Liver (tissue), 9 donors: ENCODE data around the gene SCML2. TPM values are rescaled to one million over a fixed set of nuclear protein-coding genes. Genes with fewer than 3 reads are reported as not detected.

ENCODE experiments used
- DNase-seq: peaks from one replicate; pipeline ENCODE4 v3.0.0-alpha.2; 2017; ENCODE audit warnings: low spot score
- H3K27ac ChIP-seq, 2 donors: one replicate each; pipeline ENCODE4 v1.7.0; 2013; ENCODE audit warnings: inconsistent platforms in 2 of 2, low read length in 2 of 2, control low read depth in 1 of 2, low read depth in 1 of 2, mild to moderate bottlenecking in 1 of 2
- H3K27me3 ChIP-seq, 4 donors: one replicate each; pipeline versions ENCODE4 v1.6.1 to v1.7.0; 2013; ENCODE audit warnings: low read length in 3 of 4, inconsistent platforms in 1 of 4, mild to moderate bottlenecking in 1 of 4, moderate library complexity in 1 of 4; ENCODE audit not compliant: control insufficient read depth in 4 of 4, insufficient read depth in 4 of 4
- H3K36me3 ChIP-seq, 4 donors: one replicate each; pipeline versions ENCODE4 v1.6.1 to v1.7.0; 2013; ENCODE audit warnings: low read length in 3 of 4, mild to moderate bottlenecking in 3 of 4, low read depth in 1 of 4, moderate library complexity in 1 of 4; ENCODE audit not compliant: control insufficient read depth in 4 of 4, insufficient read depth in 3 of 4
- H3K4me1 ChIP-seq, 4 donors: one replicate each; pipeline versions ENCODE4 v1.6.1 to v1.7.0; 2013; ENCODE audit warnings: low read length in 3 of 4, mild to moderate bottlenecking in 3 of 4, moderate library complexity in 1 of 4; ENCODE audit not compliant: control insufficient read depth in 4 of 4, insufficient read depth in 4 of 4
- H3K4me3 ChIP-seq, 3 donors: one replicate each; pipeline versions ENCODE4 v1.6.1 to v1.7.0; 2013; ENCODE audit warnings: low read length in 3 of 3, control low read depth in 1 of 3, low read depth in 1 of 3, mild to moderate bottlenecking in 1 of 3
- H3K9ac ChIP-seq, 2 donors: one replicate each; pipeline ENCODE4 v1.7.0; 2013; ENCODE audit warnings: low read length in 2 of 2, mild to moderate bottlenecking in 2 of 2, moderate library complexity in 2 of 2, control low read depth in 1 of 2, low read depth in 1 of 2
- H3K9me3 ChIP-seq, 4 donors: one replicate each; pipeline versions ENCODE4 v1.6.1 to v1.7.0; 2013; ENCODE audit warnings: low read length in 3 of 4; ENCODE audit not compliant: control insufficient read depth in 4 of 4
- EGR1 ChIP-seq, 2 donors: IDR thresholded peaks; 2 replicates each; pipeline ENCODE4 v1.6.1; 2016 to 2018; ENCODE audit warnings: antibody characterized with exemption in 2 of 2, low read depth in 2 of 2
- FOXA1 ChIP-seq: IDR thresholded peaks from 2 replicates; pipeline ENCODE4 v1.6.1; 2016; ENCODE audit warnings: antibody characterized with exemption
- FOXA2 ChIP-seq: IDR thresholded peaks from 2 replicates; pipeline ENCODE4 v1.6.1; 2016; ENCODE audit warnings: antibody characterized with exemption
- GABPA ChIP-seq, 2 donors: IDR thresholded peaks in 1 of 2; conservative IDR thresholded peaks in 1 of 2; 2 replicates each; pipeline ENCODE4 v1.6.1; 2016; ENCODE audit warnings: antibody characterized with exemption in 2 of 2, mild to moderate bottlenecking in 1 of 2, moderate library complexity in 1 of 2
- HNF4A ChIP-seq, 2 donors: conservative IDR thresholded peaks; 2 replicates each; pipeline ENCODE4 v1.6.1; 2016; ENCODE audit warnings: antibody characterized with exemption in 2 of 2, mild to moderate bottlenecking in 2 of 2
- HNF4G ChIP-seq: IDR thresholded peaks from 2 replicates; pipeline ENCODE4 v1.6.1; 2016; ENCODE audit warnings: antibody characterized with exemption
- JUND ChIP-seq, 2 donors: IDR thresholded peaks; 2 replicates each; pipeline ENCODE4 v1.6.1; 2016; ENCODE audit warnings: antibody characterized with exemption in 2 of 2
- NR2F2 ChIP-seq: IDR thresholded peaks from 2 replicates; pipeline ENCODE4 v1.6.1; 2016; ENCODE audit warnings: antibody characterized with exemption
- RAD21 ChIP-seq, 2 donors: IDR thresholded peaks; 2 replicates each; pipeline ENCODE4 v1.6.1; 2016; ENCODE audit warnings: antibody characterized with exemption in 2 of 2, mild to moderate bottlenecking in 2 of 2
- RXRA ChIP-seq, 2 donors: IDR thresholded peaks; 2 replicates each; pipeline ENCODE4 v1.6.1; 2017 to 2018; ENCODE audit warnings: antibody characterized with exemption in 2 of 2, mild to moderate bottlenecking in 1 of 2
- SP1 ChIP-seq: IDR thresholded peaks from 2 replicates; pipeline ENCODE4 v1.6.1; 2018; ENCODE audit warnings: antibody characterized with exemption, mild to moderate bottlenecking
- TAF1 ChIP-seq: conservative IDR thresholded peaks from 2 replicates; pipeline ENCODE4 v1.6.1; 2016; ENCODE audit warnings: antibody characterized with exemption, mild to moderate bottlenecking
- YY1 ChIP-seq: IDR thresholded peaks from 2 replicates; pipeline ENCODE4 v1.6.1; 2016; ENCODE audit warnings: antibody characterized with exemption, mild to moderate bottlenecking
- WGBS: extraction: QIAGEN DNeasy Blood & Tissue Kit; methylation state at CpG from one replicate; pipeline ENCODE4 v1.1.7; 2013; 5-methylcytosine and 5-hydroxymethylcytosine counted together
- polyA plus RNA-seq, 2 donors: library from polyadenylated mRNA; stranded (reverse) in 1 of 2; unstranded in 1 of 2; fragments of 200-250 nt in 1 of 2; fragments of >200 nt in 1 of 2; fragmentation: Nextera tagmentation in 1 of 2; extraction: Ambion mirVana in 1 of 2; gene quantifications; one replicate each; pipeline versions ENCODE4 v1.2.1 to v1.2.3, GENCODE V29; 2013 to 2015
- total RNA-seq, 2 donors: library from RNA; depleted of rRNA; stranded (reverse); fragments of >200 nt; gene quantifications; one replicate each; pipeline ENCODE4 v1.2.3, GENCODE V29; 2014
- TF ChIP-seq, protein P1 (sequence below): IDR thresholded peaks from 2 replicates; pipeline ENCODE4 v1.6.1; 2016; ENCODE audit warnings: antibody characterized with exemption, mild to moderate bottlenecking
- TF ChIP-seq, protein P2 (sequence below): IDR thresholded peaks from 2 replicates; pipeline ENCODE4 v1.6.1; 2016; ENCODE audit warnings: antibody characterized with exemption
- TF ChIP-seq, protein P3 (sequence below): IDR thresholded peaks from 2 replicates; pipeline ENCODE4 v1.6.1; 2016; ENCODE audit warnings: antibody characterized with exemption
- TF ChIP-seq, protein P4 (sequence below): fragments of 150-350 bp; IDR thresholded peaks from 2 replicates; pipeline ENCODE4 v1.5.1; 2017; ENCODE audit warnings: improper control_type of control experiment, low read depth, low read length; ENCODE audit not compliant: missing input control
- TF ChIP-seq, protein P5 (sequence below): IDR thresholded peaks from 2 replicates; pipeline ENCODE4 v1.6.1; 2016; ENCODE audit warnings: antibody characterized with exemption
- donor health status: healthy.
- donor health status: healthy.
- donor health status: healthy.
- donor health status: healthy.
- donor health status: healthy.

SCML2 gene
- total and polyA plus RNA-seq, 4 donors, result 0.96 to 7.2 (median 1.1) TPM

DNA sequence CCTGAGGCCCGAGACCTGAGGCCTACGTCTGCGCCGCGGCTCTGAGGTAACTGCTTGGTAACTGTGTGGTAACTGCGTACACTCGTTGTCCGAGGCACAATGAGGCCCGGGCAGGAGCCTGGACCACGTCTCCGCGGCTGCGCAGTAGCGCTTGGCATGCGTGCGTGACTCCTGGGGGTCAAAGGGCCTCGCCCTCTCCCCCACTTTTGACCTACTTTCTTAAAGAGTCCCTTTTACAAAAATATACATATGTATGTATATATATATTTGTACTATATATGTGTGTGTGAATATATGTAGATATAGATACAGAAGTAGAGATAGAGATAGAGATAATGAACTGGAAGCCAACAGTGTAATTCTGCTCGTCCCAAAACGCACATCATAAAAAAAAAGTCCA, 133.7 kb downstream of the SCML2 start, which contains the start of gene BEND2:
TSS of gene BEND2 (minus strand) at position 101 of the 400 bp plus-strand sequence. CDS start 136 bp downstream, outside the sequence.
- Histone ChIP-seq H3K27ac (no peak within 1 kb of the TSS), H3K9me3 (no peaks in the 10 kb centered on the region), H3K4me3 (no peak within 1 kb of the TSS), H3K27me3 (no peaks in the 10 kb centered on the region), H3K9ac (no peak within 1 kb of the TSS), H3K4me1 (no peaks in the 10 kb centered on the region), H3K36me3 (no peaks in the 10 kb centered on the region)
- TF ChIP-seq HNF4A (conservative IDR thresholded peaks at IDR 0.05) (no peak), EGR1 (IDR thresholded peaks at IDR 0.05; ENCODE audit: low read depth in 2 of 2) (no peak), JUND (IDR thresholded peaks at IDR 0.05) (no peak), FOXA2 (no peak), NR2F2 (no peak), SP1 (no peak), RXRA (IDR thresholded peaks at IDR 0.05) (no peak), RAD21 (IDR thresholded peaks at IDR 0.05) (no peak), HNF4G (no peak), TAF1 (no peak), FOXA1 (no peak), GABPA (IDR thresholded peaks at IDR 0.05 in 1 of 2, conservative IDR thresholded peaks at IDR 0.05 in 1 of 2) (no peak), YY1 (no peak)
- TF ChIP-seq, protein P1, sequence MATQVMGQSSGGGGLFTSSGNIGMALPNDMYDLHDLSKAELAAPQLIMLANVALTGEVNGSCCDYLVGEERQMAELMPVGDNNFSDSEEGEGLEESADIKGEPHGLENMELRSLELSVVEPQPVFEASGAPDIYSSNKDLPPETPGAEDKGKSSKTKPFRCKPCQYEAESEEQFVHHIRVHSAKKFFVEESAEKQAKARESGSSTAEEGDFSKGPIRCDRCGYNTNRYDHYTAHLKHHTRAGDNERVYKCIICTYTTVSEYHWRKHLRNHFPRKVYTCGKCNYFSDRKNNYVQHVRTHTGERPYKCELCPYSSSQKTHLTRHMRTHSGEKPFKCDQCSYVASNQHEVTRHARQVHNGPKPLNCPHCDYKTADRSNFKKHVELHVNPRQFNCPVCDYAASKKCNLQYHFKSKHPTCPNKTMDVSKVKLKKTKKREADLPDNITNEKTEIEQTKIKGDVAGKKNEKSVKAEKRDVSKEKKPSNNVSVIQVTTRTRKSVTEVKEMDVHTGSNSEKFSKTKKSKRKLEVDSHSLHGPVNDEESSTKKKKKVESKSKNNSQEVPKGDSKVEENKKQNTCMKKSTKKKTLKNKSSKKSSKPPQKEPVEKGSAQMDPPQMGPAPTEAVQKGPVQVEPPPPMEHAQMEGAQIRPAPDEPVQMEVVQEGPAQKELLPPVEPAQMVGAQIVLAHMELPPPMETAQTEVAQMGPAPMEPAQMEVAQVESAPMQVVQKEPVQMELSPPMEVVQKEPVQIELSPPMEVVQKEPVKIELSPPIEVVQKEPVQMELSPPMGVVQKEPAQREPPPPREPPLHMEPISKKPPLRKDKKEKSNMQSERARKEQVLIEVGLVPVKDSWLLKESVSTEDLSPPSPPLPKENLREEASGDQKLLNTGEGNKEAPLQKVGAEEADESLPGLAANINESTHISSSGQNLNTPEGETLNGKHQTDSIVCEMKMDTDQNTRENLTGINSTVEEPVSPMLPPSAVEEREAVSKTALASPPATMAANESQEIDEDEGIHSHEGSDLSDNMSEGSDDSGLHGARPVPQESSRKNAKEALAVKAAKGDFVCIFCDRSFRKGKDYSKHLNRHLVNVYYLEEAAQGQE, result no peak
- TF ChIP-seq, protein P2, sequence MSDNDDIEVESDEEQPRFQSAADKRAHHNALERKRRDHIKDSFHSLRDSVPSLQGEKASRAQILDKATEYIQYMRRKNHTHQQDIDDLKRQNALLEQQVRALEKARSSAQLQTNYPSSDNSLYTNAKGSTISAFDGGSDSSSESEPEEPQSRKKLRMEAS, result no peak
- TF ChIP-seq, protein P3, sequence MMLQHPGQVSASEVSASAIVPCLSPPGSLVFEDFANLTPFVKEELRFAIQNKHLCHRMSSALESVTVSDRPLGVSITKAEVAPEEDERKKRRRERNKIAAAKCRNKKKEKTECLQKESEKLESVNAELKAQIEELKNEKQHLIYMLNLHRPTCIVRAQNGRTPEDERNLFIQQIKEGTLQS, result no peak
- TF ChIP-seq, protein P4, sequence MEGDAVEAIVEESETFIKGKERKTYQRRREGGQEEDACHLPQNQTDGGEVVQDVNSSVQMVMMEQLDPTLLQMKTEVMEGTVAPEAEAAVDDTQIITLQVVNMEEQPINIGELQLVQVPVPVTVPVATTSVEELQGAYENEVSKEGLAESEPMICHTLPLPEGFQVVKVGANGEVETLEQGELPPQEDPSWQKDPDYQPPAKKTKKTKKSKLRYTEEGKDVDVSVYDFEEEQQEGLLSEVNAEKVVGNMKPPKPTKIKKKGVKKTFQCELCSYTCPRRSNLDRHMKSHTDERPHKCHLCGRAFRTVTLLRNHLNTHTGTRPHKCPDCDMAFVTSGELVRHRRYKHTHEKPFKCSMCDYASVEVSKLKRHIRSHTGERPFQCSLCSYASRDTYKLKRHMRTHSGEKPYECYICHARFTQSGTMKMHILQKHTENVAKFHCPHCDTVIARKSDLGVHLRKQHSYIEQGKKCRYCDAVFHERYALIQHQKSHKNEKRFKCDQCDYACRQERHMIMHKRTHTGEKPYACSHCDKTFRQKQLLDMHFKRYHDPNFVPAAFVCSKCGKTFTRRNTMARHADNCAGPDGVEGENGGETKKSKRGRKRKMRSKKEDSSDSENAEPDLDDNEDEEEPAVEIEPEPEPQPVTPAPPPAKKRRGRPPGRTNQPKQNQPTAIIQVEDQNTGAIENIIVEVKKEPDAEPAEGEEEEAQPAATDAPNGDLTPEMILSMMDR, result no peak
- no peak for DNase-seq
- WGBS, result 96% methylated on average over 19 of the region's 19 CpGs

DNA sequence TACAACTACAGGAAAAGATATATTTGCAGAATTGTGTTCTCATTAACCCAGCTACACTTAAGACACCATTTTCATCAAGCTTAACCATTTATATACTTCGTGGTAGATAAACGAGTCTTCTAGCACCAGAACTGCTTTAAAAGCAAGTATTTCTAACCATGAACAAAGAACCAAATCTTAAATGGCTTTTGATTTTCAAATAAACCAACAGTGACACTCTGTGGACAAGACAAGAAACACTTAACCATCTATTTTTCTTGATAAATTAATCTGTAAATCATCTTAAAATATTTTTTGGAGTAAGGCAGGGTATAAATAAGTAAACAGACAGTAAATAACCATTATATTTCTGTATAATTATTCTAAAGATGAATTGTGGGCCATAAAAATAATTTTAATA, 144.0 kb downstream of the SCML2 start:
- no peaks in the 10 kb centered on the region for H3K36me3 ChIP-seq
- no peak for DNase-seq
- H3K9ac ChIP-seq, result no peak overlapping the region
- H3K4me1 ChIP-seq, result no peaks in the 10 kb centered on the region
- no peak overlapping the region for H3K27ac ChIP-seq
- 19% methylated on average over 2 of the region's 2 CpGs for WGBS
- no peak for TF ChIP-seq TAF1
- TF ChIP-seq FOXA1, result no peak
- no peak for TF ChIP-seq EGR1 (IDR thresholded peaks at IDR 0.05; ENCODE audit: low read depth in 2 of 2)
- TF ChIP-seq, protein P4, result peak; percentile 27
- peak; percentile 67 to 71 for TF ChIP-seq RAD21 (IDR thresholded peaks at IDR 0.05)
- TF ChIP-seq, protein P5, sequence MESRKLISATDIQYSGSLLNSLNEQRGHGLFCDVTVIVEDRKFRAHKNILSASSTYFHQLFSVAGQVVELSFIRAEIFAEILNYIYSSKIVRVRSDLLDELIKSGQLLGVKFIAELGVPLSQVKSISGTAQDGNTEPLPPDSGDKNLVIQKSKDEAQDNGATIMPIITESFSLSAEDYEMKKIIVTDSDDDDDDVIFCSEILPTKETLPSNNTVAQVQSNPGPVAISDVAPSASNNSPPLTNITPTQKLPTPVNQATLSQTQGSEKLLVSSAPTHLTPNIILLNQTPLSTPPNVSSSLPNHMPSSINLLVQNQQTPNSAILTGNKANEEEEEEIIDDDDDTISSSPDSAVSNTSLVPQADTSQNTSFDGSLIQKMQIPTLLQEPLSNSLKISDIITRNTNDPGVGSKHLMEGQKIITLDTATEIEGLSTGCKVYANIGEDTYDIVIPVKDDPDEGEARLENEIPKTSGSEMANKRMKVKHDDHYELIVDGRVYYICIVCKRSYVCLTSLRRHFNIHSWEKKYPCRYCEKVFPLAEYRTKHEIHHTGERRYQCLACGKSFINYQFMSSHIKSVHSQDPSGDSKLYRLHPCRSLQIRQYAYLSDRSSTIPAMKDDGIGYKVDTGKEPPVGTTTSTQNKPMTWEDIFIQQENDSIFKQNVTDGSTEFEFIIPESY, result no peak
- H3K27me3 ChIP-seq, result no peaks in the 10 kb centered on the region
- no peaks in the 10 kb centered on the region for H3K9me3 ChIP-seq
- no peak overlapping the region for H3K4me3 ChIP-seq
